ENCODE measurements around the gene KLHDC3. TPM values are rescaled to one million over a fixed set of nuclear protein-coding genes. Genes with fewer than 3 reads are reported as not detected.
A peak's percentile ranks its signal among the peaks of the same experiment; 100 is the strongest.

The KLHDC3 gene
- total RNA-seq (2021), result 104 and 122 TPM in 2 replicates
- percentile 73 among the genes with signal in this experiment for Bru-seq, nascent RNA
- BruChase-seq, experiment 1, labeled RNA remaining after a 2-hour chase, result percentile 86 among the genes with signal in this experiment
- BruChase-seq, experiment 2, labeled RNA remaining after a 6-hour chase, result percentile 95 among the genes with signal in this experiment
- long read RNA-seq, transcript KLHDC3-202 (11 exons, 1,909 nt), result major isoform, 316 of 362 reads
- long read RNA-seq, partial matches to known transcripts, result 14 of 362 reads
- long read RNA-seq, other reads (novel, unspliced or antisense), result 32 of 362 reads

GRCh38 chr6:43013843-43014433 is at the start of gene KLHDC3, which contains the start of gene MEA1:
Gene KLHDC3, plus strand, starts transcription at chr6:43014249. Its CDS starts 2,944 bp downstream, at chr6:43017193.
Gene MEA1, minus strand, starts transcription at chr6:43013946. Its CDS starts 133 bp downstream, at chr6:43013813.
- Histone ChIP-seq H3K79me2 (ENCODE audit: low read depth) (peaks cover 42% of the 10 kb centered on the region), H3K27me3 (ENCODE audit: insufficient read depth, low read depth) (no peaks in the 10 kb centered on the region), H3F3A (ENCODE audit: insufficient read depth, low read depth) (peaks cover 5% of the 10 kb centered on the region; the same call in 1 of the 2 replicates), H3K9me2 (ENCODE audit: insufficient read depth) (no peaks in the 10 kb centered on the region), H3K4me2 (peak within 1 kb of the TSS; percentile 97), H3K9me3 (ENCODE audit: insufficient read depth, low read depth) (no peaks in the 10 kb centered on the region), H3K4me1 (replicated peaks; ENCODE audit: insufficient read depth) (peaks cover 18% of the 10 kb centered on the region), H3K36me3 (ENCODE audit: low read depth) (peaks cover 1% of the 10 kb centered on the region; the same call in 1 of the 2 replicates), H3K27ac (peak within 1 kb of the TSS; percentile 18; the same call in 1 of the 2 replicates), H3K4me3 (peak within 1 kb of the TSS; percentile 67), H4K20me1 (ENCODE audit: insufficient read depth) (peaks cover 3% of the 10 kb centered on the region), H2AFZ (peak within 1 kb of the TSS; percentile 94)
- intact Hi-C loops (cut with micrococcal nuclease; ENCODE audit: unreplicated experiment), result loop anchor here (5.0 to 10.0 kb wide), 4 partner anchors 43 to 128 kb away; partner anchors contain the start of genes CNPY3, KLC4 and MRPL2
- BruUV-seq (replicated peaks), result no TSS peak
- ChIA-PET POLR2A (ENCODE audit: unreplicated experiment) (interaction anchor here (0.5 to 1.3 kb wide), 7 partner anchors 10 to 1230 kb away, joined by 3 to 16 read pairs (median 4); partner anchors contain the start of genes CNPY3, KLC4, MRPL2 and PPP2R5D), CTCF (interaction anchor here (0.9 kb wide), 1 partner anchor 61 kb away, joined by 4 read pairs; no protein-coding TSS in a partner anchor)
- DNase-seq, result peak; percentile 99
- no peak for TF ChIP-seq EZH2 (IDR thresholded peaks at IDR 0.05; ENCODE audit: low read depth)
- no peak for TF ChIP-seq CTCF (conservative IDR thresholded peaks at IDR 0.05)

- CTCF ChIA-PET, result interaction anchor here (0.6 kb wide), 1 partner anchor 149 kb away, joined by 7 read pairs; no protein-coding TSS in a partner anchor
- Histone ChIP-seq H3K9me2 (ENCODE audit: insufficient read depth) (no peaks in the 10 kb centered on the region), H4K20me1 (ENCODE audit: insufficient read depth) (no peaks in the 10 kb centered on the region), H3K27me3 (ENCODE audit: insufficient read depth, low read depth) (no peaks in the 10 kb centered on the region), H3K4me2 (no peak overlapping the region), H3F3A (ENCODE audit: insufficient read depth, low read depth) (peaks cover 16% of the 10 kb centered on the region), H3K36me3 (ENCODE audit: low read depth) (no peaks in the 10 kb centered on the region; the same call in 1 of the 2 replicates), H3K27ac (no peak overlapping the region), H3K4me1 (replicated peaks; ENCODE audit: insufficient read depth) (peaks cover 20% of the 10 kb centered on the region), H3K9me3 (ENCODE audit: insufficient read depth, low read depth) (no peaks in the 10 kb centered on the region), H3K79me2 (ENCODE audit: low read depth) (no peaks in the 10 kb centered on the region), H3K4me3 (no peak overlapping the region), H2AFZ (no peak overlapping the region)
- TF ChIP-seq CTCF (conservative IDR thresholded peaks at IDR 0.05) (no peak), EZH2 (IDR thresholded peaks at IDR 0.05; ENCODE audit: low read depth) (no peak)
- no peak for DNase-seq
- intact Hi-C loops (cut with micrococcal nuclease; ENCODE audit: unreplicated experiment), result no loop called here
- BruUV-seq (replicated peaks), result no TSS peak
- POLR2A ChIA-PET (ENCODE audit: unreplicated experiment), result interaction anchor here (0.6 kb wide), 1 partner anchor 18 kb away, joined by 3 read pairs; no protein-coding TSS in a partner anchor
Measured at GRCh38 chr6:42966571-42966970, 47.5 kb upstream of the KLHDC3 start.

GRCh38 chr6:42967228-42967627 is 46.8 kb upstream of the KLHDC3 start:
- H3K9me3 ChIP-seq (ENCODE audit: insufficient read depth, low read depth), result no peaks in the 10 kb centered on the region
- H3K27me3 ChIP-seq (ENCODE audit: insufficient read depth, low read depth), result no peaks in the 10 kb centered on the region
- peaks cover 22% of the 10 kb centered on the region for H3F3A ChIP-seq (ENCODE audit: insufficient read depth, low read depth)
- intact Hi-C loops (cut with micrococcal nuclease; ENCODE audit: unreplicated experiment), result no loop called here
- H2AFZ ChIP-seq, result no peak overlapping the region
- H3K4me3 ChIP-seq, result no peak overlapping the region
- ChIA-PET CTCF (no interaction called here), POLR2A (ENCODE audit: unreplicated experiment) (no interaction called here)
- H3K9me2 ChIP-seq (ENCODE audit: insufficient read depth), result no peaks in the 10 kb centered on the region
- no peak overlapping the region for H3K4me2 ChIP-seq
- TF ChIP-seq EZH2 (IDR thresholded peaks at IDR 0.05; ENCODE audit: low read depth), result no peak
- no peak for TF ChIP-seq CTCF (conservative IDR thresholded peaks at IDR 0.05)
- H3K79me2 ChIP-seq (ENCODE audit: low read depth), result no peaks in the 10 kb centered on the region
- BruUV-seq (replicated peaks), result no TSS peak
- H3K4me1 ChIP-seq (replicated peaks; ENCODE audit: insufficient read depth), result peaks cover 25% of the 10 kb centered on the region
- no peak for DNase-seq
- no peaks in the 10 kb centered on the region for H4K20me1 ChIP-seq (ENCODE audit: insufficient read depth)
- no peak overlapping the region for H3K27ac ChIP-seq
- H3K36me3 ChIP-seq (ENCODE audit: low read depth), result no peaks in the 10 kb centered on the region; the same call in 1 of the 2 replicates

Measured in PC-9 (cell line).